ENCODE results near the gene TTLL8.

DNA sequence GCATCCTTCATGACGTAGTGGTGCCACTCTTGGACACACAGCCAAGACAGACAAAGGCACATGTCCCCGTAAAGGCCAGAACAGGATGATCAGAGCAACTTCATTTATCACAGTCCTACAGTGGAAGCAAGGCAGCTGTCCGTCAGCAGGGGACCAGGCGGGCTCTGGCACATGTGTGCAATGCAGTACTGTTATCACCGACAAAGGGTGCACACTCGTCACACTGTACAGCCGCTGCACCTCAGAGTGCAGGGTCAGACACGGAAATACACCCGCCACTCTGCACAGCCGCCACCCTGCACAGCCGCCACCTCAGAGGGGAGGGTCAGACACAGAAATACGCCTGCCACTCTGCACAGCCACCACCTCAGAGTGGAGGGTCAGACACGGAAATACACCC lies 32.1 kb downstream of the TTLL8 start:
- TF ChIP-seq POLR2AphosphoS5 (IDR thresholded peaks at IDR 0.05; ENCODE audit: borderline replicate concordance, low read depth, low read length) (no peak), EZH2 (IDR thresholded peaks at IDR 0.05) (no peak)
